Thyroid gland (tissue), 4 donors: Measurements from ENCODE around the gene DYNC1I1.

Experiments
- CTCF ChIP-seq, 6 experiments: fragments of 200-600 bp in 3 of 6; fragments of 450-650 bp in 3 of 6; sonication (generic) in 3 of 6; IDR thresholded peaks; one replicate each; pipeline ENCODE4 v1.5.1; 2016 to 2019; ENCODE audit warnings: antibody characterized with exemption in 6 of 6, mild to moderate bottlenecking in 2 of 6, inconsistent platforms in 1 of 6, moderate library complexity in 1 of 6
- POLR2A ChIP-seq, 2 donors: fragments of 450-650 bp; IDR thresholded peaks; one replicate each; pipeline ENCODE4 v1.6.1; 2017; ENCODE audit warnings: antibody characterized with exemption in 2 of 2, mild to moderate bottlenecking in 2 of 2, moderate library complexity in 1 of 2

DNA sequence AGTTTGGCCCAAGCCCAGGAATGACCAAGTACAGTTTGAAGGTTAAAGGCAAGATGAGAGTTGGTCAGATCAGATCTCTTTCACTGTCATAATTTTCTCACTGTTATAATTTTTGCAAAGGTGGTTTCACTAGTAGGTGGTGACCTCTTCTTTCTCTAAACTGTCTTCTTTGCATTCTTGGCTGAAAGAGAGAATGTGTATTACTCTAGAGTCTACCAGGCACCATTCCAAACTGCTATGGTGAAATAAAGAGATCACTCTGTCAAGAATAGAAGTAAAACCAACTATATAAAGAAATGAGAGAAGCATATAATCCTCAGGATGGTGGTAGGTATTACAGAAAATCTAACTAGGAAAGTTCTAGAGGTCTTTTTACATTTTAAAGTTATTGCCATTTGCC, 72.7 kb downstream of the DYNC1I1 start:
- no peak for TF ChIP-seq CTCF (IDR thresholded peaks at IDR 0.05)
- TF ChIP-seq POLR2A (IDR thresholded peaks at IDR 0.05): no peak
